ENCODE results near the gene EXOSC10.
"Not testable (repeated sequence)": the region's sequence is repeated elsewhere in the genome, so short reads cannot be mapped to it uniquely, and the experiment has no call there.

EXOSC10 gene

GRCh38 chr1:11109047-11109760 is 9.5 kb upstream of the EXOSC10 start:
- no peak for ATAC-seq

GRCh38 chr1:11107599-11107998 is 7.9 kb upstream of the EXOSC10 start:
- ATAC-seq = no peak

GRCh38 chr1:11105586-11105985 is 5.9 kb upstream of the EXOSC10 start:
- no peak for ATAC-seq

- no peak for ATAC-seq
Observed at GRCh38 chr1:11101347-11101746, 1.7 kb upstream of the EXOSC10 start.

- ATAC-seq = not testable (repeated sequence)
Observed at GRCh38 chr1:11100806-11101205, 1.1 kb upstream of the EXOSC10 start.

- no peak for ATAC-seq
Observed at GRCh38 chr1:11100149-11100493, 452 bp upstream of the EXOSC10 start.

GRCh38 chr1:11098931-11099309 is 749 bp downstream of the EXOSC10 start:
- ATAC-seq = no peak

- ATAC-seq = not testable (repeated sequence)
Observed at GRCh38 chr1:11083784-11084183, 15.9 kb downstream of the EXOSC10 start.

- ATAC-seq = no peak
Observed at GRCh38 chr1:11080931-11081330, 18.7 kb downstream of the EXOSC10 start.

- ATAC-seq = no peak
Observed at GRCh38 chr1:11078631-11079030, 21.0 kb downstream of the EXOSC10 start.

GRCh38 chr1:11073398-11073797 is 26.3 kb downstream of the EXOSC10 start:
- ATAC-seq = peak in 1 of 2 donors; percentile 58

- no peak for ATAC-seq
Observed at GRCh38 chr1:11072216-11072917, 27.3 kb downstream of the EXOSC10 start.

- ATAC-seq = no peak
Observed at GRCh38 chr1:11071463-11072215, 28.0 kb downstream of the EXOSC10 start.

- no peak for ATAC-seq
Observed at GRCh38 chr1:11070876-11071275, 28.8 kb downstream of the EXOSC10 start.

GRCh38 chr1:11068600-11069473 is 30.8 kb downstream of the EXOSC10 start:
- no peak for ATAC-seq

GRCh38 chr1:11067716-11068599 is 31.7 kb downstream of the EXOSC10 start:
- no peak for ATAC-seq

- no peak for ATAC-seq
Observed at GRCh38 chr1:11065796-11066195, 33.9 kb downstream of the EXOSC10 start.

- ATAC-seq = no peak
Observed at GRCh38 chr1:11064942-11065341, 34.7 kb downstream of the EXOSC10 start.

- ATAC-seq = not testable (repeated sequence)
Observed at GRCh38 chr1:11063937-11064537, 35.6 kb downstream of the EXOSC10 start.

GRCh38 chr1:11062965-11063401 is 36.7 kb downstream of the EXOSC10 start:
- ATAC-seq = peak in 1 of 2 donors; percentile 10

Measured in activated CD4-positive, CD25-positive, alpha-beta regulatory T cell treated with anti-CD3 and anti-CD28 coated beads, Interleukin-2, amount 50 U/mL, for 24 hours (primary cell).